Panc1 (cell line): ENCODE measurements around the gene NR1H4. TPM values are rescaled to one million over a fixed set of nuclear protein-coding genes. Genes with fewer than 3 reads are reported as not detected.

Experiments
- ATAC-seq: fragments of 200-7000 bp; cut with Tn5 transposase; 2 replicates; pipeline ENCODE4 v1.9.1; 2020; ENCODE audit warnings: mild to moderate bottlenecking, moderate library complexity
- BruUV-seq: library from RNA; stranded (reverse); fragments of 400-500 nt; replicated peaks from 2 replicates; lab custom pipeline; 2021; lab: Mats Ljungman, UMichigan
- CTCF ChIA-PET: fragments of 300-600 bp; sonication (Branson Sonifier 250); formaldehyde crosslinking; loops from one replicate; lab custom pipeline; 2022; ENCODE audit warnings: antibody characterized with exemption; lab: Charles Lee
- POLR2A ChIA-PET: fragments of 300-600 bp; sonication (Branson Sonifier 250); formaldehyde crosslinking; loops from one replicate; lab custom pipeline; 2022; ENCODE audit warnings: antibody characterized with exemption; lab: Charles Lee
- DNase-seq: peaks from one replicate; pipeline ENCODE4 v3.0.0-alpha.2; 2010; ENCODE audit warnings: low read depth, low spot score
- H3K27ac ChIP-seq: 2 replicates; pipeline ENCODE4 v1.5.1; 2011; ENCODE audit warnings: mild to moderate bottlenecking, low read length, inconsistent platforms
- H3K27me3 ChIP-seq: fragments of 200-500 bp; sonication (Bioruptor generic); 2 replicates; pipeline ENCODE4 v1.6.0; 2014; ENCODE audit warnings: low read length, inconsistent platforms; ENCODE audit not compliant: control insufficient read depth, insufficient read depth
- H3K36me3 ChIP-seq: fragments of 200-500 bp; sonication (Bioruptor generic); 2 replicates; pipeline ENCODE4 v1.5.1; 2014; ENCODE audit warnings: inconsistent platforms, mild to moderate bottlenecking, low read length, moderate library complexity; ENCODE audit not compliant: control insufficient read depth, insufficient read depth
- H3K4me1 ChIP-seq: 2 replicates; pipeline ENCODE4 v1.5.1; 2011; ENCODE audit warnings: inconsistent platforms, mild to moderate bottlenecking, low read length, moderate library complexity; ENCODE audit not compliant: control insufficient read depth, insufficient read depth
- H3K4me3 ChIP-seq, 2 experiments: 2 replicates each; pipeline ENCODE4 v1.5.1; 2011 to 2012; ENCODE audit warnings: low read depth in 2 of 2, low read length in 2 of 2, mild to moderate bottlenecking in 2 of 2, inconsistent platforms in 1 of 2, moderate library complexity in 1 of 2
- H3K9me3 ChIP-seq: fragments of 200-500 bp; sonication (Bioruptor generic); 2 replicates; pipeline ENCODE4 v1.5.1; 2014; ENCODE audit warnings: low read depth, mild to moderate bottlenecking, inconsistent platforms, low read length, moderate library complexity; ENCODE audit not compliant: control insufficient read depth, insufficient read depth
- POLR2AphosphoS5 ChIP-seq: IDR thresholded peaks from 2 replicates; pipeline ENCODE4 v1.6.1; 2012; ENCODE audit warnings: mild to moderate bottlenecking, low read depth, low read length, moderate library complexity
- SIN3A ChIP-seq: IDR thresholded peaks from 2 replicates; pipeline ENCODE4 v1.6.1; 2012; ENCODE audit warnings: low read depth, mild to moderate bottlenecking, low read length, moderate library complexity, borderline replicate concordance; ENCODE audit not compliant: insufficient read depth
- TCF7L2 ChIP-seq: IDR thresholded peaks from 2 replicates; pipeline ENCODE4 v1.6.1; 2011; ENCODE audit warnings: mild to moderate bottlenecking, low read depth, low read length, inconsistent platforms
- in situ Hi-C: cut with HindIII; loops from 2 replicates; pipeline ENCODE4 v1.10.0; 2016; ENCODE audit warnings: low sequenced_read_pairs, low pct_unique_long_range_greater_than_20kb
- intact Hi-C: fragments of 100-400 bp; cut with micrococcal nuclease; formaldehyde crosslinking; loops from one replicate; pipeline ENCODE4 v1.10.0; 2022; ENCODE audit not compliant: unreplicated experiment
- total RNA-seq: library from RNA; stranded (reverse); gene quantifications from one replicate; pipeline ENCODE4 v1.2.1, GENCODE V29; 2021; ENCODE audit not compliant: unreplicated experiment
- TF ChIP-seq, protein P1 (sequence below), 2 experiments: IDR thresholded peaks; 2 replicates each; pipeline ENCODE4 v1.6.1; 2011 to 2012; ENCODE audit warnings: low read depth in 2 of 2, control low read depth in 1 of 2, low read length in 1 of 2, mild to moderate bottlenecking in 1 of 2, moderate library complexity in 1 of 2; ENCODE audit not compliant: insufficient read depth in 1 of 2
- TF ChIP-seq, protein P2 (sequence below): fragments of 450-650 bp; IDR thresholded peaks from 2 replicates; pipeline ENCODE4 v1.5.1; 2017; ENCODE audit warnings: mild to moderate bottlenecking

The NR1H4 gene
- total RNA-seq, 1 experiment from 2014 or later = not detected

DNA sequence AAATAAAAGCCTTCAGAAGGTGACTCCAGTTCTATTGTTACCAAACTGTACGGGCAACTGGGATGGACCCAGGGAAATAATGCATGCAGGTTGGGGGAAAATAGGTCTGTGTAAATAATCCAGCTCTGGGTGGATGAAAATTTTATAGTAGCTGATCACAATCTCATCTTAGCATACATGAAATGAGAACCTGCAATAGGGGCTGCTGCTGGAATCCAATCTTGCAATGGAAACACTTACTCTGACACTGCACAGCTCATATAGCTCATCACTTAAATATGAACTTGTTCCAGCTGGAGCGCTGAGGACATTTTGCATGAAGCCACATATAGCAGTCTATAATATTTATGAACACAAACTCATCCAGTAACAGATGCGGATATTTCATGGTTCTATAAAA lies 59.7 kb downstream of the NR1H4 start:
- no peak for DNase-seq
- TF ChIP-seq, protein P1, sequence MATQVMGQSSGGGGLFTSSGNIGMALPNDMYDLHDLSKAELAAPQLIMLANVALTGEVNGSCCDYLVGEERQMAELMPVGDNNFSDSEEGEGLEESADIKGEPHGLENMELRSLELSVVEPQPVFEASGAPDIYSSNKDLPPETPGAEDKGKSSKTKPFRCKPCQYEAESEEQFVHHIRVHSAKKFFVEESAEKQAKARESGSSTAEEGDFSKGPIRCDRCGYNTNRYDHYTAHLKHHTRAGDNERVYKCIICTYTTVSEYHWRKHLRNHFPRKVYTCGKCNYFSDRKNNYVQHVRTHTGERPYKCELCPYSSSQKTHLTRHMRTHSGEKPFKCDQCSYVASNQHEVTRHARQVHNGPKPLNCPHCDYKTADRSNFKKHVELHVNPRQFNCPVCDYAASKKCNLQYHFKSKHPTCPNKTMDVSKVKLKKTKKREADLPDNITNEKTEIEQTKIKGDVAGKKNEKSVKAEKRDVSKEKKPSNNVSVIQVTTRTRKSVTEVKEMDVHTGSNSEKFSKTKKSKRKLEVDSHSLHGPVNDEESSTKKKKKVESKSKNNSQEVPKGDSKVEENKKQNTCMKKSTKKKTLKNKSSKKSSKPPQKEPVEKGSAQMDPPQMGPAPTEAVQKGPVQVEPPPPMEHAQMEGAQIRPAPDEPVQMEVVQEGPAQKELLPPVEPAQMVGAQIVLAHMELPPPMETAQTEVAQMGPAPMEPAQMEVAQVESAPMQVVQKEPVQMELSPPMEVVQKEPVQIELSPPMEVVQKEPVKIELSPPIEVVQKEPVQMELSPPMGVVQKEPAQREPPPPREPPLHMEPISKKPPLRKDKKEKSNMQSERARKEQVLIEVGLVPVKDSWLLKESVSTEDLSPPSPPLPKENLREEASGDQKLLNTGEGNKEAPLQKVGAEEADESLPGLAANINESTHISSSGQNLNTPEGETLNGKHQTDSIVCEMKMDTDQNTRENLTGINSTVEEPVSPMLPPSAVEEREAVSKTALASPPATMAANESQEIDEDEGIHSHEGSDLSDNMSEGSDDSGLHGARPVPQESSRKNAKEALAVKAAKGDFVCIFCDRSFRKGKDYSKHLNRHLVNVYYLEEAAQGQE (IDR thresholded peaks at IDR 0.05; ENCODE audit: insufficient read depth in 1 of 2, low read depth in 2 of 2, low read length in 1 of 2) = no peak
- TF ChIP-seq SIN3A (no peak), TCF7L2 (no peak), POLR2AphosphoS5 (no peak)
- TF ChIP-seq, protein P2, sequence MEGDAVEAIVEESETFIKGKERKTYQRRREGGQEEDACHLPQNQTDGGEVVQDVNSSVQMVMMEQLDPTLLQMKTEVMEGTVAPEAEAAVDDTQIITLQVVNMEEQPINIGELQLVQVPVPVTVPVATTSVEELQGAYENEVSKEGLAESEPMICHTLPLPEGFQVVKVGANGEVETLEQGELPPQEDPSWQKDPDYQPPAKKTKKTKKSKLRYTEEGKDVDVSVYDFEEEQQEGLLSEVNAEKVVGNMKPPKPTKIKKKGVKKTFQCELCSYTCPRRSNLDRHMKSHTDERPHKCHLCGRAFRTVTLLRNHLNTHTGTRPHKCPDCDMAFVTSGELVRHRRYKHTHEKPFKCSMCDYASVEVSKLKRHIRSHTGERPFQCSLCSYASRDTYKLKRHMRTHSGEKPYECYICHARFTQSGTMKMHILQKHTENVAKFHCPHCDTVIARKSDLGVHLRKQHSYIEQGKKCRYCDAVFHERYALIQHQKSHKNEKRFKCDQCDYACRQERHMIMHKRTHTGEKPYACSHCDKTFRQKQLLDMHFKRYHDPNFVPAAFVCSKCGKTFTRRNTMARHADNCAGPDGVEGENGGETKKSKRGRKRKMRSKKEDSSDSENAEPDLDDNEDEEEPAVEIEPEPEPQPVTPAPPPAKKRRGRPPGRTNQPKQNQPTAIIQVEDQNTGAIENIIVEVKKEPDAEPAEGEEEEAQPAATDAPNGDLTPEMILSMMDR = no peak
- CTCF ChIA-PET = no interaction called here

DNA sequence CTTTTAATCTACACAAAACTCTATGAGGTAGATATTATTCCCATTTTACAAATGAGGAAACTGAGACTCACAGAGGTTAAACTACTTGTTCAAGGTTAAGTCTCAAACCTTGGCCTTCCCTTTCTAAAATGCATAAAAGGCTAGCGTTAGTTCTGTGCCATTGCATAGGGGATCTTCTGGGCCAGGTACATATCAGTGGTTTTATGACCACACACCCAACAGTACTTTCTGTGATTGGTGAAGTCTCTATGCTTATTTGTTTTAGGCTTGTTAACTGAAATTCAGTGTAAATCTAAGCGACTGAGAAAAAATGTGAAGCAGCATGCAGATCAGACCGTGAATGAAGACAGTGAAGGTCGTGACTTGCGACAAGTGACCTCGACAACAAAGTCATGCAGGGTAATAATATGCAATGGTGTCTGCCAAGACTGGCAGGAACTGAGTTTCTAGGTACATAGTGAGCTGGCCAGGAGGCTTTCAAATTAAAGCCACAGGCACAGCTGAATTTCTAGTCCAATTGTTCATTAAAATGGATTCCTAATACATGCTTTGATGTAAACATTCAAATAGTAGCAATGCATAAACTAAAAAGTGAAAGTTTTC lies 61.1 kb downstream of the NR1H4 start:
- ChIA-PET CTCF (no interaction called here), POLR2A (no interaction called here)
- peaks cover 22% of the 10 kb centered on the region for H3K27me3 ChIP-seq
- no peak for DNase-seq
- BruUV-seq = no TSS peak
- H3K27ac ChIP-seq = no peak overlapping the region
- TF ChIP-seq, protein P1 (IDR thresholded peaks at IDR 0.05; ENCODE audit: insufficient read depth in 1 of 2, low read depth in 2 of 2, low read length in 1 of 2) = no peak
- TF ChIP-seq, protein P2 = no peak
- no peak for TF ChIP-seq POLR2AphosphoS5
- no peak for ATAC-seq
- H3K36me3 ChIP-seq = no peaks in the 10 kb centered on the region
- in situ Hi-C loops (no loop called here), intact Hi-C loops (no loop called here)
- H3K4me1 ChIP-seq = no peaks in the 10 kb centered on the region
- no peaks in the 10 kb centered on the region for H3K9me3 ChIP-seq
- no peak overlapping the region for H3K4me3 ChIP-seq

More for the DNA sequence above, 59.7 kb downstream of the NR1H4 start:
- ATAC-seq = no peak
- BruUV-seq = no TSS peak
- POLR2A ChIA-PET = no interaction called here
- H3K4me1 ChIP-seq = no peaks in the 10 kb centered on the region
- no peak overlapping the region for H3K27ac ChIP-seq
- peaks cover 14% of the 10 kb centered on the region for H3K27me3 ChIP-seq
- in situ Hi-C loops (no loop called here), intact Hi-C loops (no loop called here)
- no peak overlapping the region for H3K4me3 ChIP-seq
- H3K36me3 ChIP-seq = no peaks in the 10 kb centered on the region
- no peaks in the 10 kb centered on the region for H3K9me3 ChIP-seq
